HG02943 (cell line): ENCODE data around the gene ATAD3B.

Experiments used
- ATAC-seq: cut with Tn5 transposase; IDR thresholded peaks from one replicate; pipeline ENCODE4 v1.9.1; 2021; ENCODE audit warnings: mild to moderate bottlenecking, low read depth, moderate library complexity; ENCODE audit not compliant: unreplicated experiment

The ATAD3B gene

DNA sequence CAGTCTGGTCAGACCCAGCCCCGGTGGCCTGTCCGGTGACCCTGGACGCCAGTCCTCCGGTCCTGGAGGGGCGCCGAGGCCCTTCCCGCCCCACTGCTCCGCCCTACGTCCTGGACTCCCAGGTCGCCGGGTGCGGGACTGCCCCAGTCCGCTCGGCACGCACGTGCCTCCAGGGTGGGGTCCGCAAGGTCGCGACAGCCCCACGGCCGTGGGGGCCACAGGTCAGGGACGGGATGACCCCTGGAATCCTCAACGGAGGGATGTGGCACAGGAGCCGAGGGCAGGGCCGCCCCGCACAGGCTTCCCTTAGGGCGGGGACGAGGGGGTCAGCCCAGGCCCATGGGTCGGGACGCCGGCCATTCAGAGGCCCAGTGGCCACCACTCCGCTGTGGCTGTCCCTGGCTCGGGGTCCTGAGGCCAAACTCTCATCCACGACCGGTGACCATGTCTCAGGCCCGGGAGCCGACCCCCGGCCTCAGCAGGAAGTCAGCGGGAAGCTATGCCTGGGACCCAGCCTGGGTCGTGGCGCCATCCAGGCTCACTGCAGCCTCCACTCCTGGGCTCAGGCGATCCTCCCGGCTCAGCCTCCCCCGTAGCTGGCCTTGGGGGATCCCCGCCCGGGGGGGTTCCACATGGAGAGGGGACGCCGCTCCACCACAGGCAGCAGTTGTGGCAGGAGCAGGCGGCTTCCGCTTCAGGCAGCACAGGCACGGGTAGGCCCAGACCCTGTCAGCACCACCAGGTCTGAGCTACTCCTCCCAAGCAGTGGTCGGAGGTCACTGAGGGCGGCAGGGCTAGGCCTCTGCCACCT is 69.5 kb downstream of the ATAD3B start:
- ATAC-seq, result no peak

- ATAC-seq, result no peak
Observed at GRCh38 chr1:1541956-1542765, 70.6 kb downstream of the ATAD3B start.

- no peak for ATAC-seq
Observed at GRCh38 chr1:1542766-1543705, 71.5 kb downstream of the ATAD3B start.

GRCh38 chr1:1543706-1544099 is 72.1 kb downstream of the ATAD3B start:
- ATAC-seq, result no peak

GRCh38 chr1:1544544-1544943 is 73.0 kb downstream of the ATAD3B start:
- ATAC-seq, result no peak
